HepG2 (cell line): Measurements from ENCODE around the gene ENHO. TPM values are rescaled to one million over a fixed set of nuclear protein-coding genes. Genes with fewer than 3 reads are reported as not detected.

Experiments used
- ATAC-seq: fragments of 200-7000 bp; cut with Tn5 transposase; 3 replicates; pipeline ENCODE4 v1.9.1; 2020; ENCODE audit warnings: mild to moderate bottlenecking, moderate library complexity
- BruUV-seq: library from RNA; stranded (reverse); fragments of 400-500 nt; replicated peaks from 2 replicates; lab custom pipeline; 2021; lab: Mats Ljungman, UMichigan
- CTCF ChIA-PET: fragments of 300-600 bp; formaldehyde crosslinking; extraction: SDS; loops from one replicate; lab custom pipeline; 2021; ENCODE audit warnings: low total read pairs, inconsistent platforms, low intra/inter-chr PET ratio; lab: Yijun Ruan, JAX
- POLR2A ChIA-PET: fragments of 350-600 bp; sonication (Branson Sonifier 250); formaldehyde crosslinking; loops from one replicate; lab custom pipeline; 2020; ENCODE audit warnings: antibody characterized with exemption, inconsistent platforms; lab: Yijun Ruan, JAX
- DNase-seq: peaks from one replicate; pipeline ENCODE4 v3.0.0-alpha.2; 2015; ENCODE audit warnings: low spot score
- FAIRE-seq: peaks from 3 replicates; lab custom pipeline; 2011; peaks lifted over from hg19 to GRCh38; lab: Jason Lieb, UNC
- H2AFZ ChIP-seq: one replicate; pipeline ENCODE4 v1.6.1; 2011; ENCODE audit warnings: low read length, inconsistent platforms
- H3K27ac ChIP-seq: fragments of 300-600 bp; 3 replicates; pipeline ENCODE4 v1.8.0; 2011; ENCODE audit warnings: mixed run types, mild to moderate bottlenecking, mixed read lengths, low read length, inconsistent platforms; ENCODE audit not compliant: insufficient read depth; ENCODE audit errors: extremely low read length
- H3K27me3 ChIP-seq, 2 experiments: fragments of 200-600 bp in 1 of 2; 2 replicates in 1 of 2; 3 replicates in 1 of 2; pipeline versions ENCODE4 v1.6.0 to v1.8.0; 2011; ENCODE audit warnings: low read length in 2 of 2, mild to moderate bottlenecking in 2 of 2, moderate library complexity in 2 of 2, inconsistent platforms in 1 of 2; ENCODE audit not compliant: insufficient read depth in 2 of 2, control insufficient read depth in 1 of 2
- H3K36me3 ChIP-seq, 2 experiments: fragments of 200-600 bp in 1 of 2; replicated peaks in 1 of 2; 2 replicates in 1 of 2; 3 replicates in 1 of 2; pipeline versions ENCODE4 v1.5.1 to v1.8.0; 2011; ENCODE audit warnings: low read length in 2 of 2, inconsistent platforms in 1 of 2; ENCODE audit not compliant: insufficient read depth in 2 of 2, control insufficient read depth in 1 of 2
- H3K4me1 ChIP-seq: 2 replicates; pipeline ENCODE4 v1.5.1; 2012; ENCODE audit warnings: low read length, inconsistent platforms; ENCODE audit not compliant: insufficient read depth
- H3K4me2 ChIP-seq: 2 replicates; pipeline ENCODE4 v1.6.0; 2011; ENCODE audit warnings: low read depth, low read length, inconsistent platforms
- H3K4me3 ChIP-seq, 3 experiments: fragments of 200-600 bp in 1 of 3; sonication (generic), shearing (Covaris generic) in 1 of 3; replicated peaks in 1 of 3; 2 replicates each; pipeline ENCODE4 v1.5.1; 2011 to 2016; ENCODE audit warnings: low read length in 3 of 3, inconsistent platforms in 2 of 3, low read depth in 2 of 3, mild to moderate bottlenecking in 2 of 3, control low read depth in 1 of 3, mixed read lengths in 1 of 3; ENCODE audit not compliant: insufficient read depth in 1 of 3
- H3K79me2 ChIP-seq: one replicate; pipeline ENCODE4 v1.6.1; 2011; ENCODE audit warnings: low read length, inconsistent platforms; ENCODE audit not compliant: insufficient read depth
- H3K9ac ChIP-seq: 2 replicates; pipeline ENCODE4 v1.6.0; 2011; ENCODE audit warnings: mild to moderate bottlenecking, low read depth, low read length, inconsistent platforms; ENCODE audit not compliant: insufficient read depth
- H3K9me3 ChIP-seq: 2 replicates; pipeline ENCODE4 v1.5.1; 2012; ENCODE audit warnings: mild to moderate bottlenecking, low read length
- H4K20me1 ChIP-seq: 2 replicates; pipeline ENCODE4 v1.6.0; 2011; ENCODE audit warnings: inconsistent platforms, mild to moderate bottlenecking, low read length, moderate library complexity; ENCODE audit not compliant: insufficient read depth
- CREB3 ChIP-seq: sonication (generic); formaldehyde crosslinking; IDR thresholded peaks from 2 replicates; pipeline ENCODE4 v1.5.0; 2020; ENCODE audit warnings: missing genetic modification reagents
- EED ChIP-seq: sonication (generic); formaldehyde crosslinking; IDR thresholded peaks from 2 replicates; pipeline ENCODE4 v1.5.0; 2020; ENCODE audit warnings: mild to moderate bottlenecking, missing genetic modification reagents
- FOXM1 ChIP-seq: sonication (generic); formaldehyde crosslinking; IDR thresholded peaks from 2 replicates; pipeline ENCODE4 v1.5.0; 2020; ENCODE audit warnings: missing genetic modification reagents
- GMEB1 ChIP-seq: sonication (generic); formaldehyde crosslinking; IDR thresholded peaks from 2 replicates; pipeline ENCODE4 v1.5.1; 2020; ENCODE audit warnings: missing genetic modification reagents, mild to moderate bottlenecking, borderline replicate concordance
- HNF4G ChIP-seq, 2 experiments: sonication (generic) in 1 of 2; formaldehyde crosslinking in 1 of 2; IDR thresholded peaks; 2 replicates each; pipeline versions ENCODE4 v1.4.0 to v1.6.1; 2011 to 2020; ENCODE audit warnings: borderline replicate concordance in 2 of 2, low read depth in 2 of 2, mild to moderate bottlenecking in 2 of 2, low read length in 1 of 2, missing genetic modification reagents in 1 of 2, moderate library complexity in 1 of 2
- ISX ChIP-seq: sonication (generic); formaldehyde crosslinking; conservative IDR thresholded peaks from 2 replicates; pipeline ENCODE4 v1.5.0; 2020; ENCODE audit warnings: missing genetic modification reagents
- SOX5 ChIP-seq: IDR thresholded peaks from 2 replicates; pipeline ENCODE4 v1.6.1; 2016; ENCODE audit warnings: borderline replicate concordance
- U2AF1 ChIP-seq: fragments of 200-400 bp; formaldehyde crosslinking; optimal IDR thresholded peaks from 2 replicates; pipeline ENCODE3; 2017; ENCODE audit warnings: mild to moderate bottlenecking, low read depth, low read length
- ZNF564 ChIP-seq: sonication (generic); formaldehyde crosslinking; IDR thresholded peaks from 2 replicates; pipeline ENCODE4 v1.8.1; 2023; ENCODE audit warnings: mild to moderate bottlenecking, missing genetic modification reagents
- ZNF577 ChIP-seq: sonication (generic); formaldehyde crosslinking; IDR thresholded peaks from 2 replicates; pipeline ENCODE4 v1.4.0; 2020; ENCODE audit warnings: mild to moderate bottlenecking, low read depth, missing genetic modification reagents, borderline replicate concordance
- ZNF720 ChIP-seq: sonication (generic); formaldehyde crosslinking; IDR thresholded peaks from 2 replicates; pipeline ENCODE4 v1.4.0; 2020; ENCODE audit warnings: missing genetic modification reagents
- WGBS: methylation state at CpG from one replicate; pipeline ENCODE4 v1.1.6; 2017; ENCODE audit warnings: low lambda C conversion rate; 5-methylcytosine and 5-hydroxymethylcytosine counted together
- in situ Hi-C: cut with HindIII; loops from 2 replicates; pipeline ENCODE4 v1.10.0; 2017; ENCODE audit warnings: low pct_unique_long_range_greater_than_20kb; ENCODE audit not compliant: extremely low pct_ligation_motif_present
- intact Hi-C: fragments of 100-400 bp; cut with micrococcal nuclease; formaldehyde crosslinking; loops from one replicate; pipeline ENCODE4 v1.10.0; 2022; ENCODE audit not compliant: unreplicated experiment
- polyA plus RNA-seq, 8 experiments: library from polyadenylated mRNA; depleted of rRNA in 3 of 8; stranded (reverse) in 7 of 8; unstranded in 1 of 8; fragments of >200 nt; fragmentation: Illumina TruSeq in 4 of 8; extraction: Trizol in 4 of 8; gene quantifications; 2 replicates each; pipeline versions ENCODE4 v1.2.1 to v1.2.3, GENCODE V29; 2011 to 2016; ENCODE audit warnings: low read depth in 4 of 8, missing spikeins in 1 of 8, mixed read lengths in 1 of 8; ENCODE audit not compliant: insufficient read depth in 1 of 8
- total RNA-seq, 5 experiments: library from RNA; depleted of rRNA; stranded (reverse); fragments of >200 nt; fragmentation: Illumina TruSeq; extraction: Trizol; gene quantifications; 2 replicates each; pipeline ENCODE4 v1.2.3, GENCODE V29; 2016; ENCODE audit warnings: low read depth in 1 of 5
- TF ChIP-seq, protein P1 (sequence below): sonication (generic); formaldehyde crosslinking; conservative IDR thresholded peaks from 2 replicates; pipeline ENCODE4 v1.8.0; 2022; ENCODE audit warnings: missing genetic modification reagents
- TF ChIP-seq, protein P2 (sequence below): sonication (generic); formaldehyde crosslinking; IDR thresholded peaks from 2 replicates; pipeline ENCODE4 v1.4.0; 2020; ENCODE audit warnings: missing genetic modification reagents, borderline replicate concordance

ENHO gene
- total and polyA plus RNA-seq, 2 of the 13 experiments (the other 11 are each of a cell fraction or from before 2014, with no cell fraction given) = 0.08 to 0.60 TPM

DNA sequence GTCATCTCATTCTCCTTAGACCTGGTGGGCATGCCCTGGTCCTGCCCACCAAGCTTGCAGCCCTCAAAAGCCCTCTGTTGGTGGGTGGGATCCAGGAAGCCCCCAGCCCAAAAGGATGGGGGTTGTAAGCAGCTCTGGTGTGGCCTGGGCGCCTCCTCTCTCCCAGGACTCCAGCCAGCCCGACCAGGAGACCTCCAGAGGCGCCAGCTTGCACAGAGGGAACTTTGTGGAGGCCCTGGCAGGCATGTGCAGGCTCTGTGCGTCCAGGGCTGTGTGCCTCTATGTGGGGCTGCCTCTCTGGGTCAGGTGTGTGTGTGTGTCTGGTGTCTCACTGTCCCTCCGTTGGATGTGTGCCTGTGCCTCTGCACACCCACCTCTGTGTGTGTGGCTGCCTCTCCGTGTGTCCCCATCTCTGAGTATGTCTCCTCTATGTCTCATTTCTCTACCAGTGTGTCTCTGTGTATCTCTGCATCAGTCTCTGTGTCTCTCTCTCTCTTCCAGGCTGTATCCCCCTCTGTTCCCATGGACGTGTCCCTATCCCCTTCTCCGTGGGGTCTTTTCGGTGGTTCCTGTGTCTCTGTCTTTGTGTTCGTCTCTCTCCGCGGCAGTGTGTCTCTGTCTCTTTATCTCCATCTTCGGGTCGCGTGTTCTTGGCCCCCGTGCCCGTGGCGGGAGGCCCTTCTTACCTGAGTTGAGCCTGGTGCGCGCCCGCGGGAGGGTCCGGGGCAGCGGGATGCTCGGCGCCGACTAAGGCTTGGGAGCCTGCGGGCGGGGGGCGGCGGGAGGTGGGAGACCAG is 501 bp downstream of the ENHO start:
- peaks cover 14% of the 10 kb centered on the region for H3K4me1 ChIP-seq
- ChIA-PET POLR2A (interaction anchor here (1.1 kb wide), 1 partner anchor 9 kb away, joined by 3 read pairs; no protein-coding TSS in a partner anchor), CTCF (no interaction called here)
- in situ Hi-C loops = no loop called here
- H3K27ac ChIP-seq = no peak overlapping the region
- no peaks in the 10 kb centered on the region for H3K36me3 ChIP-seq
- DNase-seq = no peak
- no peak overlapping the region for H3K9ac ChIP-seq
- 34% methylated on average over 17 of the region's 31 CpGs for WGBS
- peak; percentile 30 for ATAC-seq
- intact Hi-C loops = no loop called here
- H3K9me3 ChIP-seq = no peaks in the 10 kb centered on the region
- no peak overlapping the region for H2AFZ ChIP-seq
- H3K27me3 ChIP-seq = peaks cover 11 to 40% of the 10 kb centered on the region in 2 experiments; a peak in 3 of 5 replicates
- no peaks in the 10 kb centered on the region for H4K20me1 ChIP-seq
- H3K79me2 ChIP-seq = no peaks in the 10 kb centered on the region
- FAIRE-seq = no peak
- peak overlapping the region; percentile 27 to 45 (median 43); a peak in 4 of 6 replicates for H3K4me3 ChIP-seq
- peak overlapping the region; percentile 44 for H3K4me2 ChIP-seq
- BruUV-seq = no TSS peak
- TF ChIP-seq, protein P1, sequence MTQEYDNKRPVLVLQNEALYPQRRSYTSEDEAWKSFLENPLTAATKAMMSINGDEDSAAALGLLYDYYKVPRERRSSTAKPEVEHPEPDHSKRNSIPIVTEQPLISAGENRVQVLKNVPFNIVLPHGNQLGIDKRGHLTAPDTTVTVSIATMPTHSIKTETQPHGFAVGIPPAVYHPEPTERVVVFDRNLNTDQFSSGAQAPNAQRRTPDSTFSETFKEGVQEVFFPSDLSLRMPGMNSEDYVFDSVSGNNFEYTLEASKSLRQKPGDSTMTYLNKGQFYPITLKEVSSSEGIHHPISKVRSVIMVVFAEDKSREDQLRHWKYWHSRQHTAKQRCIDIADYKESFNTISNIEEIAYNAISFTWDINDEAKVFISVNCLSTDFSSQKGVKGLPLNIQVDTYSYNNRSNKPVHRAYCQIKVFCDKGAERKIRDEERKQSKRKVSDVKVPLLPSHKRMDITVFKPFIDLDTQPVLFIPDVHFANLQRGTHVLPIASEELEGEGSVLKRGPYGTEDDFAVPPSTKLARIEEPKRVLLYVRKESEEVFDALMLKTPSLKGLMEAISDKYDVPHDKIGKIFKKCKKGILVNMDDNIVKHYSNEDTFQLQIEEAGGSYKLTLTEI (CRISPR knock-in tag) = no peak
- TF ChIP-seq ZNF720 = no peak
- TF ChIP-seq SOX5 (CRISPR knock-in tag) = no peak
- 0 out of 2 replicates have a peak, but pooled peaks have one; percentile 1 for TF ChIP-seq EED
- no peak for TF ChIP-seq ZNF577
- no peak for TF ChIP-seq CREB3 (CRISPR knock-in tag)
- TF ChIP-seq HNF4G (IDR thresholded peaks at IDR 0.05; ENCODE audit: borderline replicate concordance, low read depth, low read length) = no peak
- no peak for TF ChIP-seq HNF4G (CRISPR knock-in tag; IDR thresholded peaks at IDR 0.05; ENCODE audit: borderline replicate concordance, low read depth)
- TF ChIP-seq, protein P2, sequence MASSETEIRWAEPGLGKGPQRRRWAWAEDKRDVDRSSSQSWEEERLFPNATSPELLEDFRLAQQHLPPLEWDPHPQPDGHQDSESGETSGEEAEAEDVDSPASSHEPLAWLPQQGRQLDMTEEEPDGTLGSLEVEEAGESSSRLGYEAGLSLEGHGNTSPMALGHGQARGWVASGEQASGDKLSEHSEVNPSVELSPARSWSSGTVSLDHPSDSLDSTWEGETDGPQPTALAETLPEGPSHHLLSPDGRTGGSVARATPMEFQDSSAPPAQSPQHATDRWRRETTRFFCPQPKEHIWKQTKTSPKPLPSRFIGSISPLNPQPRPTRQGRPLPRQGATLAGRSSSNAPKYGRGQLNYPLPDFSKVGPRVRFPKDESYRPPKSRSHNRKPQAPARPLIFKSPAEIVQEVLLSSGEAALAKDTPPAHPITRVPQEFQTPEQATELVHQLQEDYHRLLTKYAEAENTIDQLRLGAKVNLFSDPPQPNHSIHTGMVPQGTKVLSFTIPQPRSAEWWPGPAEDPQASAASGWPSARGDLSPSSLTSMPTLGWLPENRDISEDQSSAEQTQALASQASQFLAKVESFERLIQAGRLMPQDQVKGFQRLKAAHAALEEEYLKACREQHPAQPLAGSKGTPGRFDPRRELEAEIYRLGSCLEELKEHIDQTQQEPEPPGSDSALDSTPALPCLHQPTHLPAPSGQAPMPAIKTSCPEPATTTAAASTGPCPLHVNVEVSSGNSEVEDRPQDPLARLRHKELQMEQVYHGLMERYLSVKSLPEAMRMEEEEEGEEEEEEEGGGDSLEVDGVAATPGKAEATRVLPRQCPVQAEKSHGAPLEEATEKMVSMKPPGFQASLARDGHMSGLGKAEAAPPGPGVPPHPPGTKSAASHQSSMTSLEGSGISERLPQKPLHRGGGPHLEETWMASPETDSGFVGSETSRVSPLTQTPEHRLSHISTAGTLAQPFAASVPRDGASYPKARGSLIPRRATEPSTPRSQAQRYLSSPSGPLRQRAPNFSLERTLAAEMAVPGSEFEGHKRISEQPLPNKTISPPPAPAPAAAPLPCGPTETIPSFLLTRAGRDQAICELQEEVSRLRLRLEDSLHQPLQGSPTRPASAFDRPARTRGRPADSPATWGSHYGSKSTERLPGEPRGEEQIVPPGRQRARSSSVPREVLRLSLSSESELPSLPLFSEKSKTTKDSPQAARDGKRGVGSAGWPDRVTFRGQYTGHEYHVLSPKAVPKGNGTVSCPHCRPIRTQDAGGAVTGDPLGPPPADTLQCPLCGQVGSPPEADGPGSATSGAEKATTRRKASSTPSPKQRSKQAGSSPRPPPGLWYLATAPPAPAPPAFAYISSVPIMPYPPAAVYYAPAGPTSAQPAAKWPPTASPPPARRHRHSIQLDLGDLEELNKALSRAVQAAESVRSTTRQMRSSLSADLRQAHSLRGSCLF (CRISPR knock-in tag) = no peak
- TF ChIP-seq ZNF564 = peak; percentile 7; the same call in 1 of the 2 replicates
- TF ChIP-seq FOXM1 (CRISPR knock-in tag) = peak; percentile 30; the same call in 1 of the 2 replicates
- no peak for TF ChIP-seq GMEB1 (CRISPR knock-in tag)
- TF ChIP-seq U2AF1 = no peak
- TF ChIP-seq ISX = no peak
